Measurements from ENCODE around the gene KIAA1210.

DNA sequence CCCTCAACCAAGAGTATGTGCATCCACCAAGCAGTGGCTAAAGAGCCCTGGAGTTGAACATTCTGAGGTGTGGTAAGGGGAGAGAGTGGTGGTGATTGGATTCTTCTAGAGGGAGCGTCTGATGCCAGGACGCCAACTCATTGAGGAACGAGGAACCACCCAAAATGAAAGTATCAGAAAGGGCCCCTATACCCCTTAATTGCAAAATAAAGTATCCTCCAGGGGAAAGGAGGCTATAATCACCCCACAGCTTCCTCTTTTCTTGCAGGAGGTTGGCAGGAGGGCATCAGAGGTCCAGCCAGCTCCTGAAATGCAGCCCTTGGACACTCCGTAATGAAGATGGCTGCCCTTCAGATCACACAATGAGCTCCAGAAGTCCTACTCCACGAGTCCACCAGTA, 5.3 kb upstream of the KIAA1210 start:
- no peak for TF ChIP-seq PHB2 (IDR thresholded peaks at IDR 0.05; ENCODE audit: partially characterized antibody)
- no peak for TF ChIP-seq NR2F1 (CRISPR knock-in tag; IDR thresholded peaks at IDR 0.05)
